ENCODE data around the gene NACAD.

NACAD gene

GRCh38 chr7:45104844-45105587 lies 16.2 kb upstream of the NACAD start:
- peaks cover 38% of the 10 kb centered on the region for H3K36me3 Mint-ChIP-seq (ENCODE audit: low read depth)
- peaks cover 2% of the 10 kb centered on the region for H3K4me1 Mint-ChIP-seq
- H3K27ac Mint-ChIP-seq = no peak overlapping the region
- no peaks in the 10 kb centered on the region for H3K9me3 Mint-ChIP-seq
- H3K27me3 Mint-ChIP-seq (ENCODE audit: low read depth) = no peaks in the 10 kb centered on the region
- no peak for TF ChIP-seq CTCF (IDR thresholded peaks at IDR 0.05; ENCODE audit: unreplicated experiment in 3 of 3)
- H3K4me3 Mint-ChIP-seq = no peak overlapping the region

- H3K9me3 Mint-ChIP-seq = no peaks in the 10 kb centered on the region
- TF ChIP-seq CTCF (IDR thresholded peaks at IDR 0.05; ENCODE audit: unreplicated experiment in 3 of 3) = no peak
- H3K27me3 Mint-ChIP-seq (ENCODE audit: low read depth) = no peaks in the 10 kb centered on the region
- H3K27ac Mint-ChIP-seq = no peak overlapping the region
- peaks cover 40% of the 10 kb centered on the region for H3K36me3 Mint-ChIP-seq (ENCODE audit: low read depth)
- no peak overlapping the region for H3K4me3 Mint-ChIP-seq
- H3K4me1 Mint-ChIP-seq = no peaks in the 10 kb centered on the region
These were observed 15.4 kb upstream of the NACAD start for GRCh38 chr7:45103958-45104843.

- H3K4me1 Mint-ChIP-seq = no peaks in the 10 kb centered on the region
- H3K4me3 Mint-ChIP-seq = no peak overlapping the region
- H3K27ac Mint-ChIP-seq = no peak overlapping the region
- no peaks in the 10 kb centered on the region for H3K9me3 Mint-ChIP-seq
- H3K36me3 Mint-ChIP-seq (ENCODE audit: low read depth) = peaks cover 32% of the 10 kb centered on the region
- no peak for TF ChIP-seq CTCF (IDR thresholded peaks at IDR 0.05; ENCODE audit: unreplicated experiment in 3 of 3)
- no peaks in the 10 kb centered on the region for H3K27me3 Mint-ChIP-seq (ENCODE audit: low read depth)
These were observed 14.3 kb upstream of the NACAD start for GRCh38 chr7:45102785-45103712.

GRCh38 chr7:45101748-45102147 lies 13.0 kb upstream of the NACAD start:
- Mint-ChIP-seq H3K9me3 (no peaks in the 10 kb centered on the region), H3K4me1 (no peaks in the 10 kb centered on the region), H3K36me3 (ENCODE audit: low read depth) (peaks cover 23% of the 10 kb centered on the region), H3K27me3 (ENCODE audit: low read depth) (no peaks in the 10 kb centered on the region), H3K4me3 (no peak overlapping the region), H3K27ac (no peak overlapping the region)
- TF ChIP-seq CTCF (IDR thresholded peaks at IDR 0.05; ENCODE audit: unreplicated experiment in 3 of 3) = no peak

GRCh38 chr7:45100761-45101480 lies 12.2 kb upstream of the NACAD start:
- H3K27ac Mint-ChIP-seq = no peak overlapping the region
- TF ChIP-seq CTCF (IDR thresholded peaks at IDR 0.05; ENCODE audit: unreplicated experiment in 3 of 3) = no peak
- H3K36me3 Mint-ChIP-seq (ENCODE audit: low read depth) = peaks cover 23% of the 10 kb centered on the region
- H3K4me3 Mint-ChIP-seq = no peak overlapping the region
- no peaks in the 10 kb centered on the region for H3K9me3 Mint-ChIP-seq
- no peaks in the 10 kb centered on the region for H3K27me3 Mint-ChIP-seq (ENCODE audit: low read depth)
- no peaks in the 10 kb centered on the region for H3K4me1 Mint-ChIP-seq

All from nephron (organoid).